Peyer's patch (tissue), 4 donors: ENCODE measurements around the gene LASP1.

Source experiments
- CTCF ChIP-seq, 6 experiments: fragments of 450-650 bp in 4 of 6; fragments of 200-600 bp in 2 of 6; sonication (generic) in 1 of 6; IDR thresholded peaks; one replicate each; pipeline ENCODE4 v1.5.1; 2017 to 2019; ENCODE audit warnings: antibody characterized with exemption in 6 of 6, mild to moderate bottlenecking in 3 of 6, moderate library complexity in 1 of 6
- POLR2A ChIP-seq, 2 donors: fragments of 450-650 bp; IDR thresholded peaks; one replicate each; pipeline ENCODE4 v1.5.1; 2017; ENCODE audit warnings: antibody characterized with exemption in 2 of 2, mild to moderate bottlenecking in 2 of 2, moderate library complexity in 2 of 2

DNA sequence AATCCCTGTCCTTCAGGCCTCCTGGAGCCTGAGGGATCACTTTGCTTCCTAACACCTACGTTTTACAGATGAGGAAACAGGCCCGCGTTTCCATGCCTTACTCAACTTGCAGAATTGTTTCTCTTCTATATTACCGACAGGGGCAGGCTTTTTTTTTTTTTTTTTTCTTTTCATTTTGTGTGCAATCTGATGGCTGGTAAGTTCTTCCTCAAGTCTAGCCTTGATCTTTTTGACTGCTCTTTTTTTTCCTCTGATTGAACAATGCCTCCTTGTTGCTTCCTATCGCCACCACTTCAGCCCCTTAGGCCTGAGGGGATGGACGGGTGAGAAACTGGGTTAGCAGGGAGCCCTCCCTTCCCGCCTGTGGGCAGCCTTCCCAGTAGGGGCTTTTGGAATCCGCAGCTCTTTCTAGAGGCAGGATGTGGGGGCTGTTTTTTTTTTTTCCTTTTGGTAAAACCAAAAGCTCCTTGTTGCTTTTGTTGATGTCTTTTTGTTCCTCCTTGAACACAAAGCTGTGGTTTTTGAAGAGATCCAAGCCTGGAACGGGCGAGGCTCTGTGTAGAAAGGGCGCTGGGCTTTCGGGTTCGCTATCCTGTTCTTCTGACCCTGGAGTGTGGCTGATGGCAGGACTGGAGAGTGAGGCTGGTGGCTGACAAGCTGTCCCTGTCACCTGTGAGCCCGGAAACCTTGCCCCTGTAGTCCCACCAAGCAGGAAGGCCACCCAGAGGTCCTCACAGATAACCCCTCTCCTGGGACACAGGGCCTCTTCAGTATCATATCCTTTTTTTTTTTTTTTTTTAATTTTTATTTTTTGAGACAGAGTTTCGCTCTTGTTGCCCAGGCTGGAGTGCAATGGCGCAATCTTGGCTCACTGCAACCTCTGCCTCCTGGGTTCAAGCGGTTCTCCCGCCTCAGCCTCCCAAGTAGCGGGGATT is 14.0 kb downstream of the LASP1 start:
- TF ChIP-seq CTCF (IDR thresholded peaks at IDR 0.05) (peak in 1 of 6 experiments; percentile 14), POLR2A (IDR thresholded peaks at IDR 0.05) (no peak)
